Kidney tubule cell (primary cell): ENCODE data around the gene FKBP5.
"Not testable (repeated sequence)": the region's sequence is repeated elsewhere in the genome, so short reads cannot be mapped to it uniquely, and the experiment has no call there.

Source experiments
- DNase-seq: peaks from one replicate; pipeline ENCODE4 v3.0.0-alpha.2; 2018; ENCODE audit warnings: low spot score

The FKBP5 gene

DNA sequence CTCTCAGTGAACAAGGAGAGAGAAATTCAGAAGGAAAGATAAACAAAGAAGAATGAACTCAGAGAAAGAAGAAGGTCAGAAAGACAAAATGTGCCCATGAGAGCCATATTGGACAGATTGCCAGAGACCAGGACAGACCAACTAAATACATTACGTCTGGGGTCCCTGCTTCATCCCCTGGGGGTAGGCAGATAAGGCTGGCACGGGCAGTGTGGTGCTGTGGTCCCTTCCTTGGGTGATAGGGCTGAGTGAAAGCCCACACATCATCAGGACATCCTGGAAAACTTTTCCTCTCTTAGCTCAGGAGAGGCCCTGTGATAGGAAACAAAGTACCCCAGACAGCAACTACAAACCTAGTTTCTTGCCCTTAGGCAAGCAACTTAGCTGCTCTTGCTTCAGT, 34.9 kb upstream of the FKBP5 start:
- DNase-seq: no peak

DNA sequence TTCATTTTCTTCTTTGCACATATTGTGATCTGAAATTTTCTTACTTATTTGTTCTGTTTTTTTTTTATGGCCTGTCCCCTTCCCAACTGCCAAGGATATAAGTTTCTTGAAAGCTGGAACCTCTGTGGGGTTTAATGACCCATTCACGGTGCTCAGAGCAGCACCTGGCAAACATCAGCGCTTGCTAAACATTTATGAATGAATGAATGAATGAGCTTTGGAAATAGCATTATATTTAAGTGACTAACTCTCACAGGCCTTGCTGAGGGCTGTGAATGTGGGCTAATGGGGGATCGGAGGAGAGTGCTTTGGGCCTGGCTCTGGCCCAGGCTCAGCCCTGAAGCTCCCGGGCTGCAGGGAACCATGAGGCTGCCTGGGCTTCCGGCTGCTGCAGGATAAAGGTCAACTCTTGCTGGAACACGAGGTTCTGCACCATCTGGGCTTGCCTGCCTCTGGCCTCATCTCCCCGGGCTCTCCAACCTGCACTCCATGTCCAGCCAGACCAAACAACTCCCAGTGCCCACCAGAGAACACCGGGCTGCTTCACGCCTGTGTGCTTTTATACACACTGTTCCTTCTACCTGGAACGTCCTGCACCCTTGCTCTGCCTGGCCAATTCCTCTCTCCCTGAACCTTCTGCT, 33.5 kb upstream of the FKBP5 start:
- no peak for DNase-seq

DNA sequence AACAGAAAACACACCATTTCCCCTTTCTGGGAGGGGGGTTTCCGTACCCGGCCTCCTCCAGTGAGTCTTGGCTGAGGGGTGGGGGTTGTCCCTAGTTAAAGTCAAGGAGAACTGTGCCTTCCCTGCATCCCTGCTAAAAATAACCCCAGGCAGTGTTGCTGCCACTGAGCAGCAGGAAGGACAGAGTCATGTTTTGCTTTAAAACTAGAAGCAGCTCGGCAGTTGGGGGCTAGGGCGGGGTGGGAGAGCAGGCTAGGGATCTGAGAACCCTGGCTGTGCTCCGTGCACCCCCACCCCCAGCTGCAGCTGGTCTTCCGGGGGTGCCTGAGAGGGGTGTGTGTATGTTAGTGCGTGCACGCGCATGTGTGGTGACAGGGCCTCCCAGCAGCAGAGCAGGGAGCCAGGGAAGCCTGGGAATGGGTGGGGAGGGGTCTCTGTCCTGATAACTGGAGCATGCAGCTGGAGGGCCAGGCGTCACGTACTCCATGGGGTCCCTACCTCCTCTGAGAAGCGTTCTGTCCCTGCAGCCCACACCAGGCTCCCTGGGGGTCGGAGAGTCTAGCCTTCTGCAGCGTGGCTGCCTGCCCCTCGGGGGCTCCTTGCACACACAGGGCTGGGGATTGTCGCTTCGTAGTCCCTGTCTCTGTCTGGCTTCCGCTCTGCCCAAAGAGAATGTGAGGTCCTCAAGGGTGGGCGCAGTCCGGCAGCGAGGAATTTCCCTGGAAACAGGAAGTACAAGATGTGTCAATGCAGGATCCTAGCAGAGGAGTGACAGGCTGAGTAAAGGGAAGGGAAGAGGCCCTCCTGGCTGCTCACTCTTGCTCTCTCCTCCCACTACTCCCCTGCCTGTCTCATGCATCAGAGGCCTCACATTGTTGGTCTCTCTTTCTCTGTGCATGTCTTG, 31.4 kb upstream of the FKBP5 start:
- peak; percentile 29 for DNase-seq

GRCh38 chr6:35719404-35719829, 30.7 kb upstream of the FKBP5 start:
- no peak for DNase-seq

DNA sequence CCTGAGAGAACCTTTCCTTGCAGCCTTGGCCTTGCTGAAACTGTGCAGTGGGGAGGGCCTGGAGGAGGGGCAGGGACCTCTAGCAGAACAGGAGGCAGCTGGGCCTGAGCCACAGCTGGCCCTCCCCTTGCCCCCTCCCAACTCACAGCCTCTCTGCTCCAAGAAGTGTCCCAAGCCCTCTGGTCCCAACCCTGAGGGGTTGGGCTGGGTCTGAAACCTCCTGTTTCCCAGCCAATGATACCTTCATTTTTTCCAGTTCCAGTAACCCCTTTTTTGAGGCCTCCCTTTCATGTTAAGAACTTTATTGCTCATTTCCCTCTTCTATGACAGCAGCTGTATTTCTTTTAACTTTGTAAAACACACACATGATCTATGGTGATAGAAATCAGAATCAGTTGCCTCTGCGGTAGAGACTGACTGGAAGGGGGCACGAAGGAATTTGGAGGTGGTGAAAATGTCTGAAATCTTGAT, 30.2 kb upstream of the FKBP5 start:
- no peak for DNase-seq

- DNase-seq: no peak
Measured at GRCh38 chr6:35718375-35718736, 29.6 kb upstream of the FKBP5 start.

DNA sequence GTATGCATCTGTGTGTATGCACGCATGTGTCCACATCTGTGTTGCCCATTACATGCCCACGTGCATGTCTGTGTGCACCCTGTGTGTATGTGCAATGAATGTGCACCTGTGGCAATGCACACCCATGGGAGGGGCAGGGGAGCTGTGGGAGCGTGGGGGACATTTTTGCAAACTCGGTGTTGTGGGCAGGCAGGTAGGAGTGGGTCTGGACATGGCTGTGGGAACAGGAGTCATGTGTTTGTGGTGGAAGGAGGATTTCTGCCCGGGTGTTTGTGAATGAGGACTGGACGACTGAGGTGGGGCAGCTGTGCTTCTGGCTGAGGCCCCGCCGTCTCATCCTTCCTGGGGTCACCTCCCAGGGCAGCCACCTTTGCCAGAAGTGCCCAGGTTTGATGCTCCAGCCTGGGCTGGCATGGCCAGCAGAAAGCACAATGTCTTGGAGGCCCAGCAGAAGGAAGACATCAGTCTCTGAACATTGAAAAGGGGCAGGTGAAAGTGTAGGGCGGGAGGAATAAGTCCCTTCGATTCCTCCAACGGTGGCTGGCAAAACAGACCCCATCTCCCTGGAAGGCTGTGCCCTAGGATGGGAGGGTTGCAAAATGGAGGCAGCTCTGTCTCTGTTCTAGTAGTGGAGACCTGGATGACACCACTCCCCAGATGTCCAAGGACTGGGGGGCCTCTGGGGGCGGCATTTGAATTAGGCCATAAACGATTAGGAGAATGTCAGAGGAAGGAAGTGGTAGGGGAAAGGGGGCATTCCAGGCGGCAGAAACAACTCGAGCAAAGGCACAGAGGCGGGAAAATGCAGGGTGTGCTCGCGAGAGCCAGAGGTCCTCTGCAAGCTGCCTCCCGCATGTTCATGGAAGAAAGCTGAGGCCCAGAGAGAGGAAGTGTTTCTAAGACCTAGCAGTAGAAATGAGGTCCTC, 29.0 kb upstream of the FKBP5 start:
- DNase-seq: no peak

- DNase-seq: no peak
Measured at GRCh38 chr6:35716798-35717197, 28.1 kb upstream of the FKBP5 start.

GRCh38 chr6:35713006-35713767, 24.5 kb upstream of the FKBP5 start:
- no peak for DNase-seq

DNA sequence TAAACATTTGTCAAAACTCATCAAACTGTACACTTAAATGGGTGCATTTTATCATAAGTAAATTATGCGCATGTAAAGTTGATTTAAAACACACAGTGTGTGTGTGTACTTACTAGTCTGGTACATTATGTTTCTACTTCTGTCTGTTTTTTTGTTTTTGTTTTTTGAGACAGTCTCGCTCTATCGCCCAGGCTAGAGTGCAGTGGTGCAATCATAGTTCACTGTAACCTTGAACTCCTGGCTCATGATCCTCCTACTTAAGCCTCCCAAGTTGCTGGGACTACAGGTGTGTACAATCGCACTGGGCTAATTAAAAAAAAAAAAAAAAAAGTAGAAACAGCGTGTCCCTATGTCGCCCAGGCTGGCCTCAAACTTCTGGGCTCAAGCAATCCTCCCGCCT, 23.0 kb upstream of the FKBP5 start:
- DNase-seq: no peak

DNA sequence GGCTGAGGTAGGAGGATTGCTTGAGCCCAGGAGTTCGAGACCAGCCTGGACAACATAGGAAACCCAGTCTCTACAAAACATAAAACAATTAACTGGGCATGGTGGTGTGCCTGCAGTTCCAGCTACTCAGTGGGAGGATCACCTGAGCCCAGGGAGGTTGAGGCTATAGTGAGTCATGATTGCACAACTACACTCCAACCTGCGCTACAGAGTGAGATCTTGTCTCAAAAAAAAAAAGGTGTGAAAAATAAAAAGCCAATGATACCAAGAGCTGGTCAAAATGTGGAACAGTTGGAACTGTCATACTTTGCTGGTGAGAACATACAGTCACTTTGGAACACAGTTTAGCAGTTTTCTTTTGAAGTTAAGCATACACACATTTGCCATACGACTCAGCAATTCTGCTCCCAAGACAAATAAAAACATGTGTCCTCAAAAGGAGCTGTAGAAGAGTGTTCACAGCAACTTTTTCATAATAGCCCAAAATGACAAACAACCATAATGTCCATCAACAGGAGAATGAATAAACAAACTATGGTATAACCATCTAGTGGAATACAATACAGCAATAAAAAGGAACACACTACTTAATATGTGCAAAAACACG, 21.6 kb upstream of the FKBP5 start:
- DNase-seq: peak; percentile 41

GRCh38 chr6:35708585-35708984, 19.9 kb upstream of the FKBP5 start:
- no peak for DNase-seq

DNA sequence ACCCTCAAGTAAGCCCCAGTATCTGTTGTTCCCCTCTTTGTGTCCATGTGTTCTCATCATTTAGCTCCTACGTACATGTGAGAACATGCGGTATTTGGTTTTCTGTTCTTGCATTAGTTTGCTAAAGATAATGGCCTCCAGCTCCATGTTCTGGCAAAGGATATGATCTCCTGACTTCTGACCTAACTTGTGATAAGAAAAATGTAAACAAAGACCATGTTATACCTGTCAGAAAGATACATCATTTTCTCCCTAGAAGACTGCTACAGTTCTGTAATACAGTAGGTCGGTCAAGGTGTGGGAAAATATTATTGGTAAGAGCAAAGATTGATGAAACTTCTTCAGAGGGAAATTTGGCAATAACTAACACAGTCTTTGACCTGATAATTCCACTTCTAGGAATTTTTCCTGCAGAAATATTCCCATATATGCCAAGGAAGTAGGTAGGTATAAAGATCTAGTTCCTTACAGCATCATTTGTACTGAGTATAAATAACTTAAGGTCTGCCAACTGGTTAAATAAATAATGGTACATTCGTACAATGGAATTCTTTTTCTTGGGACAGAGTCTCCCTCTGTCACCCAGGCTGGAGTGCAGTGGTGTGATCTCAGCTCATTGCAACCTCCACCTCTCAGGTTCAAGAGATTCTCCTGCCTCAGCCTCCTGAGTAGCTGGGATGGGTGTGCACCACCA, 19.1 kb upstream of the FKBP5 start:
- DNase-seq: no peak

DNA sequence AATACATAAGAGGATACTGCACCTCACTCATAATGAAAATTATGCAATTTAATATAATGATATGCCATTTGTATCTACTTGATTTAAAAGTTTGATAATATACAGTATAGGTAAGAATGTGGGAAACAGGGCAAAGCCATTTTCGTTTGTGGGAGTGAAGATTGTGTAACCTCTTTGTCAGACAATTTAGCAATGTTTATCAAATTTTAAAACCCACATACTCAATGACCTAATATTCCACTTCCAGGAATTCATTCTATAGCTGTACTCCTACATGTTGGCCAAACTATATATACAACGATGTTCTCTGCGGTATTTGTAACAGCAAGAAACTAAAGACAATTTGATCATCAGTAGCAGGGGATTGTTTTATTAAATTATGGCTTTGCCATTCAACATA, 17.8 kb upstream of the FKBP5 start:
- DNase-seq: no peak

- DNase-seq: no peak
Measured at GRCh38 chr6:35703554-35703953, 14.8 kb upstream of the FKBP5 start.

DNA sequence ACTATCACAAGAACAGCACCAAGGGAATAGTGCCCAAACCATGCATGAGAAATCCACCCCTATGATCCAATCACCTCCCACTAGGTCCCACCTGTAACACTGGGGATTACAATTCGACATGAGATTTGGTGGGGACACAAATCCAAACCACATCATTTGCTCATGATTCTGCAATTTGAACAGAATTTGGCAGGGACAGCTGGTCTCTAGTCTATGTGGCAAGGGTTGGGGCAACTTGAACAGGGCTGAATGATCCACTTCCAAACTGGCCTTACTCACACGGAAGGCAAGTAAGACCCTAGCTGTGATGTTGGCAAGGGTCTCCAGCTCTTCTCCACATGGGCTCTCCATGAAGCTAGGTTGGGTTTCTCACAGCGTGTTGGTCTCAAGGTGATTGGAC, 10.1 kb upstream of the FKBP5 start:
- DNase-seq: no peak

DNA sequence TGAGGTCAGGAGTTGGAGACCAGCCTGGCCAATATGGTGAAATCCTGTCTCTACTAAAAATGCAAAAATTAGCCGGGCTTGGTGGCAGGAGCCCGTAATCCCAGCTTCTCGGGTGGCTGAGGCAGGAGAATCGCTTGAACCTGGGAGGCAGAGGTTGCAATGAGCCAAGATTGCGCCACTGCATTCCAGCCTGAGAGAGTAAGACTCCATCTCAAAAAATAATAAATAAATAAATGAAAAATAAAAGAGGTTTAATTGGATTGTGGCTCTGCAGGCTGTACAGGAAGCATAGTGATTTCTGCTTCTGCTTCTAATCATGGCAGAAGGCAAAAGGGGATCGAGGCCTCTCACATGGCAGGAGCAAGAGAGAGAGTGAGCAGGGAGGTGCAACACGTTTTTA, 9.7 kb upstream of the FKBP5 start:
- DNase-seq: not testable (repeated sequence)

- DNase-seq: peak; percentile 27
Measured at GRCh38 chr6:35694462-35694861, 5.7 kb upstream of the FKBP5 start.

DNA sequence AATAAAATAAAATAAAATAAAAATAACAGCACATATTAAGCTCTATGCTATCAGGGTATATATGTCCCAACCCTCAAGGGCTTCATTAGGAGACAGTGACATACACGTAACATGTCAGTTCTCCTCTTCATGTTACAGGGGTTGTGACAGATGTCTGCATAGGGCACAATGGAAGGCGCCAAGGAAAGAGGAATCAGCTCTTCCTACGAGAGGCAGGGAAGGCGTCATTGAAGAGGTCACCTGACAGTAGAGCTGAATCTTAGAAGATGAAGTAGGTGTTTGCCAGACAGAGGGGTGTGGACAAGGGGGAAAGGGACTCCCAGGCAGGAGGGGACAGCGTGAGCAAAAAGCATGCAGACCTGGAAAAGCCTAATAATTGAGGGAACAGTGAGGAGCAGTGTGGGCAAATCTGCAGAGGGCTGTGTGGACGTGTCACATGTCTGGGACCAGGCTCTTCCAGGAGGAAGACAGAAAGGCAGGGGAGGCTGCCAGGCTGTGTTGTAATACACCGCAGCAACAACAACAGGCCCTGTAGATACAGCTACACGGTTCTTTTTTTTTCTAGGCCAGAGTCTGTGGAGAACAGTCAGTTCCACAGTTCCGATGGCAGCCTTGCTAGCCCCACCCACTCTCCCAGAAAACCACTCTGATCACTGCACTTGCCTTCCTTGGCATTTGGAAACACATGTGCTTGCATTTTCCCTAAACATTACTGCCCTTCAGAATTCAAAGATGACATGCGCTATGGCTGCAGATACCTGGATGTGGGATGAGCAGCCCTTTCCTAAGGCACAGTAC, 2.5 kb upstream of the FKBP5 start:
- DNase-seq: no peak

GRCh38 chr6:35690484-35690883, 1.8 kb upstream of the FKBP5 start:
- DNase-seq: no peak
